Spleen (tissue), 11 donors: ENCODE measurements around the gene OR10H4. TPM values are rescaled to one million over a fixed set of nuclear protein-coding genes. Genes with fewer than 3 reads are reported as not detected.

Experiments used
- DNase-seq: peaks from one replicate; pipeline ENCODE4 v3.0.0-alpha.2; 2020
- H3K27ac ChIP-seq, 8 donors: fragments of 200-600 bp; sonication (generic) in 7 of 8; 1 replicate in 4 of 8; 2 replicates in 4 of 8; pipeline versions ENCODE4 v1.5.0 to v1.8.0; 2016 to 2021; ENCODE audit warnings: inconsistent platforms in 4 of 8, mild to moderate bottlenecking in 4 of 8, moderate library complexity in 1 of 8
- H3K27me3 ChIP-seq, 7 donors: fragments of 200-600 bp; sonication (generic) in 6 of 7; replicated peaks in 1 of 7; 1 replicate in 4 of 7; 2 replicates in 3 of 7; pipeline versions ENCODE4 v1.5.0 to v1.8.0; 2016 to 2021; ENCODE audit warnings: inconsistent platforms in 3 of 7, mild to moderate bottlenecking in 1 of 7
- H3K36me3 ChIP-seq, 6 donors: fragments of 200-600 bp; sonication (generic) in 5 of 6; 1 replicate in 4 of 6; 2 replicates in 2 of 6; pipeline versions ENCODE4 v1.5.0 to v1.8.0; 2016 to 2021; ENCODE audit warnings: inconsistent platforms in 2 of 6
- H3K4me1 ChIP-seq, 6 donors: fragments of 200-600 bp; sonication (generic) in 5 of 6; 1 replicate in 3 of 6; 2 replicates in 3 of 6; pipeline versions ENCODE4 v1.5.0 to v1.8.0; 2016 to 2021; ENCODE audit warnings: inconsistent platforms in 3 of 6
- H3K4me3 ChIP-seq, 8 donors: fragments of 200-600 bp; sonication (generic) in 7 of 8; 1 replicate in 4 of 8; 2 replicates in 4 of 8; pipeline versions ENCODE4 v1.5.0 to v1.8.0; 2016 to 2021; ENCODE audit warnings: inconsistent platforms in 4 of 8, mild to moderate bottlenecking in 4 of 8, moderate library complexity in 2 of 8
- H3K9me3 ChIP-seq, 8 donors: fragments of 200-600 bp; sonication (generic) in 7 of 8; 1 replicate in 4 of 8; 2 replicates in 4 of 8; pipeline versions ENCODE4 v1.5.0 to v1.8.0; 2016 to 2021; ENCODE audit warnings: inconsistent platforms in 4 of 8
- POLR2A ChIP-seq, 3 donors: fragments of 450-650 bp; IDR thresholded peaks; one replicate each; pipeline ENCODE4 v1.5.1; 2017; ENCODE audit warnings: antibody characterized with exemption in 3 of 3, mild to moderate bottlenecking in 1 of 3
- POLR2AphosphoS5 ChIP-seq, 3 donors: sonication (generic); formaldehyde crosslinking; IDR thresholded peaks; one replicate each; pipeline ENCODE4 v1.5.1; 2017; ENCODE audit warnings: antibody characterized with exemption in 3 of 3
- WGBS, 5 donors: extraction: QIAGEN DNeasy Blood & Tissue Kit in 3 of 5; methylation state at CpG; one replicate each; pipeline versions ENCODE4 v1.1.5 to v1.1.7; 2013 to 2018; 5-methylcytosine and 5-hydroxymethylcytosine counted together
- intact Hi-C: fragments of 100-400 bp; cut with DNase I; formaldehyde crosslinking; loops from one replicate; pipeline ENCODE4 v1.15.0; 2023; ENCODE audit warnings: low total_unique reads
- polyA plus RNA-seq, 3 donors: library from polyadenylated mRNA; stranded (reverse); fragments of 200-250 nt; gene quantifications; one replicate each; pipeline ENCODE4 v1.2.1, GENCODE V29; 2013
- total RNA-seq, 7 donors: library from RNA; depleted of rRNA in 3 of 7; stranded (reverse); fragments of >200 nt in 3 of 7; fragmentation: NEBNext Ultra II Directional in 4 of 7; extraction: Animal tissue kit (Norgen Biotek cat#: 25700) in 4 of 7; gene quantifications; one replicate each; pipeline versions ENCODE4 v1.1.0 to v1.2.1, GENCODE V29; 2016 to 2021
- TF ChIP-seq, protein P1 (sequence below), 11 experiments: fragments of 200-600 bp in 7 of 11; fragments of 450-650 bp in 4 of 11; sonication (generic) in 4 of 11; IDR thresholded peaks in 8 of 11; conservative IDR thresholded peaks in 3 of 11; 1 replicate in 7 of 11; 2 replicates in 4 of 11; pipeline versions ENCODE4 v1.4.0 to v1.8.0; 2016 to 2021; ENCODE audit warnings: antibody characterized with exemption in 11 of 11, inconsistent platforms in 4 of 11, mild to moderate bottlenecking in 1 of 11
- donor health status: healthy with polysubstance abuse.
- donor health status: DM: no; HTN: no; CAD: no; lungs with moderate emphysema.
- donor health status: DM: no; HTN: no; CAD: no.
- donor health status: Bipolar disorder and iron deficiency.
- donor health status: healthy.
- donor health status: DM: no; HTN: no; CAD: no.
- donor health status: DM: yes; HTN: yes; CAD: no.

The OR10H4 gene
- total and polyA plus RNA-seq, 10 donors = not detected

DNA sequence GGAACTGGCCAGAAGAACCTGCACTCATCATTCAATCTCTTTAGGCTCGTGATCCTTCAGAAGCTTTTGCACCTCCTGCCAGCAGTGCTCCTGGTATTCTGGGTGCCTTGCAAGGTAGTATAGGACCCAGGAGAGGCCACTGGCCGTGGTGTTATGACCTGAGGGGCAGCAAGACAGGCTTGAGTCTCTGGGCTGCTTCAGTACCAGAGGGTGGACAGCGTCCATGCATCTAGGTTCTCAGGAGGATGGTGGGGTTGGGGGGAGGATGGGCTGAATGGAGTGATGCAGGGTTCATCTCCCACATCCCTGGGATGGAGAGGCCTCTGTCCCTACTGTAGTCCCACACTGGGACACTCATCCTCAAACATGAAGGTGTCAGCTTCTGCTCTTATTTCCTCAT lies 41.1 kb downstream of the OR10H4 start:
- intact Hi-C loops = no loop called here

GRCh38 chr19:15991602-15992001 lies 42.8 kb downstream of the OR10H4 start:
- no peak overlapping the region for H3K27ac ChIP-seq
- H3K4me3 ChIP-seq = no peak overlapping the region
- peaks cover 0 to 6% (median 0%) of the 10 kb centered on the region in 6 donors for H3K4me1 ChIP-seq
- intact Hi-C loops = no loop called here
- peaks cover 0 to 16% (median 7%) of the 10 kb centered on the region in 8 donors for H3K9me3 ChIP-seq
- DNase-seq = no peak
- peaks cover 0 to 29% (median 0%) of the 10 kb centered on the region in 7 donors for H3K27me3 ChIP-seq
- H3K36me3 ChIP-seq = no peaks in the 10 kb centered on the region
- TF ChIP-seq, protein P1, sequence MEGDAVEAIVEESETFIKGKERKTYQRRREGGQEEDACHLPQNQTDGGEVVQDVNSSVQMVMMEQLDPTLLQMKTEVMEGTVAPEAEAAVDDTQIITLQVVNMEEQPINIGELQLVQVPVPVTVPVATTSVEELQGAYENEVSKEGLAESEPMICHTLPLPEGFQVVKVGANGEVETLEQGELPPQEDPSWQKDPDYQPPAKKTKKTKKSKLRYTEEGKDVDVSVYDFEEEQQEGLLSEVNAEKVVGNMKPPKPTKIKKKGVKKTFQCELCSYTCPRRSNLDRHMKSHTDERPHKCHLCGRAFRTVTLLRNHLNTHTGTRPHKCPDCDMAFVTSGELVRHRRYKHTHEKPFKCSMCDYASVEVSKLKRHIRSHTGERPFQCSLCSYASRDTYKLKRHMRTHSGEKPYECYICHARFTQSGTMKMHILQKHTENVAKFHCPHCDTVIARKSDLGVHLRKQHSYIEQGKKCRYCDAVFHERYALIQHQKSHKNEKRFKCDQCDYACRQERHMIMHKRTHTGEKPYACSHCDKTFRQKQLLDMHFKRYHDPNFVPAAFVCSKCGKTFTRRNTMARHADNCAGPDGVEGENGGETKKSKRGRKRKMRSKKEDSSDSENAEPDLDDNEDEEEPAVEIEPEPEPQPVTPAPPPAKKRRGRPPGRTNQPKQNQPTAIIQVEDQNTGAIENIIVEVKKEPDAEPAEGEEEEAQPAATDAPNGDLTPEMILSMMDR (IDR thresholded peaks at IDR 0.05 in 8 of 11, conservative IDR thresholded peaks at IDR 0.05 in 3 of 11) = no peak
- TF ChIP-seq POLR2A (IDR thresholded peaks at IDR 0.05) (no peak), POLR2AphosphoS5 (IDR thresholded peaks at IDR 0.05) (no peak)

More for the DNA sequence above, 41.1 kb downstream of the OR10H4 start:
- Histone ChIP-seq H3K4me1 (peaks cover 0 to 6% (median 0%) of the 10 kb centered on the region in 6 donors), H3K36me3 (no peaks in the 10 kb centered on the region), H3K4me3 (no peak overlapping the region), H3K27me3 (peaks cover 0 to 29% (median 0%) of the 10 kb centered on the region in 7 donors), H3K9me3 (peaks cover 0 to 11% (median 0%) of the 10 kb centered on the region in 8 donors), H3K27ac (no peak overlapping the region)
- no peak for DNase-seq
- 26 to 49% (median 41%) methylated on average over 3 of the region's 3 CpGs for WGBS, 5 donors
- no peak for TF ChIP-seq POLR2A (IDR thresholded peaks at IDR 0.05)
- TF ChIP-seq, protein P1 (IDR thresholded peaks at IDR 0.05 in 8 of 11, conservative IDR thresholded peaks at IDR 0.05 in 3 of 11) = no peak
- no peak for TF ChIP-seq POLR2AphosphoS5 (IDR thresholded peaks at IDR 0.05)

DNA sequence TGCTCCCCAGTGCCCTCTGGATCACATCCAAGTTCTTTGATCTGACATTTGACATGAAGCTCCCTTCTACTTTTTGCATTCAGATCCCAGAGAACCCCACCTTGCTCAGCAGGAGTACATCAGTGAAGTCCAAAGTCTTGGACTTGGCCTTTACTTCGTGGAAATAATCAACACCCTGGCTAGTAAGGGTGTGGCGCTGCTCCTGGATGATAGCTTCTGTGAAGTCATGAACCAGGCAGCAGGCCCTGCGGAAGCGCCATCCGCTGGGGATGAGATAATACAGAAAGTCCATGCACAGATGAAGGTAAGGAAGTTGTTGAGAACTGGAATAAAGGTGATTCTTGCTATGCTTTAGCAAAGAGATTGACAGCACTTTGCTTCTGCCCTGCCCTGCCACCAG lies 43.2 kb downstream of the OR10H4 start:
- TF ChIP-seq POLR2AphosphoS5 (IDR thresholded peaks at IDR 0.05) = no peak
- TF ChIP-seq, protein P1 (IDR thresholded peaks at IDR 0.05 in 8 of 11, conservative IDR thresholded peaks at IDR 0.05 in 3 of 11) = no peak
- TF ChIP-seq POLR2A (IDR thresholded peaks at IDR 0.05) = no peak
- WGBS, 5 donors = 73 to 78% (median 74%) methylated on average over 5 of the region's 5 CpGs
- no peak for DNase-seq
- H3K9me3 ChIP-seq = peaks cover 0 to 16% (median 7%) of the 10 kb centered on the region in 8 donors
- no peaks in the 10 kb centered on the region for H3K36me3 ChIP-seq
- peaks cover 0 to 29% (median 0%) of the 10 kb centered on the region in 7 donors for H3K27me3 ChIP-seq
- peaks cover 0 to 6% (median 0%) of the 10 kb centered on the region in 6 donors for H3K4me1 ChIP-seq
- no peak overlapping the region for H3K27ac ChIP-seq
- intact Hi-C loops = no loop called here
- no peak overlapping the region for H3K4me3 ChIP-seq

GRCh38 chr19:15995536-15995935 lies 46.7 kb downstream of the OR10H4 start:
- Histone ChIP-seq H3K4me3 (no peak overlapping the region), H3K27ac (no peak overlapping the region), H3K9me3 (peaks cover 0 to 16% (median 7%) of the 10 kb centered on the region in 8 donors), H3K4me1 (no peaks in the 10 kb centered on the region), H3K27me3 (peaks cover 0 to 18% (median 0%) of the 10 kb centered on the region in 7 donors), H3K36me3 (no peaks in the 10 kb centered on the region)
- TF ChIP-seq POLR2AphosphoS5 (IDR thresholded peaks at IDR 0.05) = no peak
- WGBS, 5 donors = 61 to 75% (median 65%) methylated on average over 6 of the region's 6 CpGs
- DNase-seq = no peak
- intact Hi-C loops = no loop called here

DNA sequence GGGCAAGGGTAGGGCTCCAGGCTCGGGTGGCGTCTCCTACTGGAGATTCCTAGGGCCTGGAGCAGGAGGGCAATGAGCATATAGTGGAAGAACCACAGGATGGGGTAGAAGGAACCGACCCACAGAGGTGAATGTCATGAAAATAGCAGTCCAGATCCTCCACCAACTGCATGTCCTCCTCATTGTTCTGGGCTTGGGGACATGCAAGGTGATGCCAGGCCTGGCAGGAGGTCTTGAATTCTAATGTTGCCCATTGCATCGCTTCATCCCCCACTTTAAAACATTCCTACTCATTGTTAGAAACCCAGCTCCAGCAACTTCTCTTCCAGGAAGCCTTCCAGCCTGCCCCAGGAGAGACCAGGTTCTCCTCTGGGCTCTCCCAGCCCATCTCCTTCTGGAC lies 49.4 kb downstream of the OR10H4 start:
- 76 to 97% (median 85%) methylated on average over 4 of the region's 4 CpGs for WGBS, 5 donors
- H3K4me1 ChIP-seq = peaks cover 4 to 24% (median 17%) of the 10 kb centered on the region in 6 donors
- no peaks in the 10 kb centered on the region for H3K36me3 ChIP-seq
- H3K9me3 ChIP-seq = peaks cover 0 to 16% (median 5%) of the 10 kb centered on the region in 8 donors
- intact Hi-C loops = no loop called here
- no peak overlapping the region for H3K4me3 ChIP-seq
- H3K27me3 ChIP-seq = no peaks in the 10 kb centered on the region
- no peak overlapping the region for H3K27ac ChIP-seq
- DNase-seq = no peak
- TF ChIP-seq POLR2AphosphoS5 (IDR thresholded peaks at IDR 0.05) (no peak), POLR2A (IDR thresholded peaks at IDR 0.05) (no peak)
- TF ChIP-seq, protein P1 (IDR thresholded peaks at IDR 0.05 in 8 of 11, conservative IDR thresholded peaks at IDR 0.05 in 3 of 11) = no peak
